Omental fat pad (tissue), 4 donors: Measurements from ENCODE around the gene ZNF655. TPM values are rescaled to one million over a fixed set of nuclear protein-coding genes. Genes with fewer than 3 reads are reported as not detected.

Source experiments
- ATAC-seq: fragments of 150-250 bp; one replicate; pipeline ENCODE4 v1.9.1; 2016; ENCODE audit warnings: mild to moderate bottlenecking, moderate library complexity; ENCODE audit not compliant: low FRiP score
- DNase-seq: peaks from one replicate; pipeline ENCODE4 v3.0.0-alpha.2; 2019; ENCODE audit warnings: low spot score
- CTCF ChIP-seq, 3 donors: fragments of 450-650 bp; IDR thresholded peaks; one replicate each; pipeline ENCODE4 v1.5.1; 2016 to 2017; ENCODE audit warnings: antibody characterized with exemption in 3 of 3, mild to moderate bottlenecking in 3 of 3, moderate library complexity in 2 of 3
- total RNA-seq, 4 donors: library from RNA; depleted of rRNA; stranded (reverse); fragments of >200 nt; gene quantifications; one replicate each; pipeline ENCODE4 v1.1.0, GENCODE V29; 2016

The ZNF655 gene
- total RNA-seq, 4 donors from 2014 or later, result 104 to 164 (median 109) TPM

DNA sequence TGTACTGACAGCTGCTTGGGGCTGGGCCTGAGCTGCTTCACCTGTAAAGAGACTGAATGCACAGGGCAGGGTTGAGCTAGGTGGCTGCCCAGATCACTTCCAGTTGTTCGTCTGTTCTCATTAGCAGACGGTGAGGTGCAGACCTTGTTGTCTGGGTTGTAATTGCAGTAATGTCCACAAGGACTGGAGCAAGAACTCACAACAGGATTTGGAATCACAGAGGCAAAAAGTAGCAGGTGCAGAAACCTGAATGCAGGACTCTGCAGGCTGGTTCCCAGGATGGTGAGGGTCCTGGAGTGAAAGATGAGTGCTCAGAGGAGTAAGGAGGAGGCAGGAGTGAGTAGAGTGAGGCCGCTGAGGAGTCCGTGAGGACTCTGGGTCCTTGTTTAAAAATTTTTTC is 67.5 kb downstream of the ZNF655 start:
- no peak for TF ChIP-seq CTCF (IDR thresholded peaks at IDR 0.05)
- DNase-seq (no peak), ATAC-seq (no peak)

Other genes with a start within 250 kb of the ZNF655 start
- 100 to 1,000 TPM; 103 to 137 (median 124) TPM for gene ARPC1A, start 232.7 kb upstream of the ZNF655 start, total RNA-seq
- gene ARPC1B, start 183.9 kb upstream of the ZNF655 start, total RNA-seq, result 100 to 1,000 TPM; 221 to 387 (median 302) TPM
- 10 to 100 TPM; 41.9 to 70.2 (median 54.7) TPM for gene PDAP1, start 150.0 kb upstream of the ZNF655 start, total RNA-seq
- gene BUD31, start 149.7 kb upstream of the ZNF655 start, total RNA-seq, result 10 to 100 TPM; 52.9 to 68.3 (median 64.8) TPM
- 1 to 10 TPM; 3.5 to 9.5 (median 5.4) TPM for gene PTCD1, start 119.8 kb upstream of the ZNF655 start, total RNA-seq
- 10 to 100 TPM; 24.3 to 49.0 (median 30.1) TPM for gene CPSF4, start 119.7 kb upstream of the ZNF655 start, total RNA-seq
- gene ATP5MF, start 92.5 kb upstream of the ZNF655 start, total RNA-seq, result 1,000 to 10,000 TPM in 2 of 4 donors, 100 to 1,000 TPM in 2; 572 to 1,317 (median 943) TPM
- 10 to 100 TPM in 1 of 4 donors, 1 to 10 TPM in 3; 3.4 to 11.5 (median 7.1) TPM for gene ZNF789, start 85.8 kb upstream of the ZNF655 start, total RNA-seq
- 10 to 100 TPM; 23.7 to 46.7 (median 35.6) TPM for gene ZNF394, start 58.4 kb upstream of the ZNF655 start, total RNA-seq
- gene ZKSCAN5, start 54.0 kb upstream of the ZNF655 start, total RNA-seq, result 10 to 100 TPM in 1 of 4 donors, 1 to 10 TPM in 3; 6.1 to 10.2 (median 7.8) TPM
- gene FAM200A, start 6.5 kb upstream of the ZNF655 start, total RNA-seq, result 1 to 10 TPM; 2.8 to 5.8 (median 3.3) TPM
- 1 to 10 TPM in 1 of 4 donors, under 1 TPM in 3; 0.82 to 1.8 (median 0.89) TPM for gene TMEM225B, start 39.6 kb downstream of the ZNF655 start, total RNA-seq
- gene ZSCAN25, start 58.3 kb downstream of the ZNF655 start, total RNA-seq, result 10 to 100 TPM in 3 of 4 donors, 1 to 10 TPM in 1; 9.1 to 21.0 (median 15.0) TPM
- 10 to 100 TPM in 2 of 4 donors, 1 to 10 TPM in 2; 6.2 to 92.0 (median 13.8) TPM for gene CYP3A5, start 121.4 kb downstream of the ZNF655 start, total RNA-seq
- 1 to 10 TPM in 1 of 4 donors, under 1 TPM in 2, not detected in 1; 0.56 to 2.8 (median 0.60) TPM for gene CYP3A7, start 176.6 kb downstream of the ZNF655 start, total RNA-seq
- 1 to 10 TPM in 1 of 4 donors, under 1 TPM in 1, not detected in 2; 0.60 to 1.8 TPM for gene CYP3A4, start 225.5 kb downstream of the ZNF655 start, total RNA-seq